Esophagus muscularis mucosa (tissue), 4 donors: ENCODE results near the gene RPL14. TPM values are rescaled to one million over a fixed set of nuclear protein-coding genes. Genes with fewer than 3 reads are reported as not detected.
A peak's percentile ranks its signal among the peaks of the same experiment; 100 is the strongest.

Source experiments
- DNase-seq: peaks from one replicate; pipeline ENCODE4 v3.0.0-alpha.2; 2017; ENCODE audit errors: extremely low spot score
- H3K27ac ChIP-seq, 4 donors: fragments of 200-600 bp; sonication (generic); replicated peaks in 1 of 4; 1 replicate in 3 of 4; 2 replicates in 1 of 4; pipeline ENCODE4 v1.5.1; 2016 to 2019; ENCODE audit warnings: mild to moderate bottlenecking in 1 of 4
- H3K27me3 ChIP-seq, 4 donors: fragments of 200-600 bp; sonication (generic); one replicate each; pipeline versions ENCODE4 v1.5.1 to v1.6.0; 2016 to 2019
- H3K36me3 ChIP-seq, 4 donors: fragments of 200-600 bp; sonication (generic); one replicate each; pipeline ENCODE4 v1.5.1; 2016 to 2019
- H3K4me1 ChIP-seq, 4 donors: fragments of 200-600 bp; sonication (generic); one replicate each; pipeline ENCODE4 v1.5.1; 2016 to 2019
- H3K4me3 ChIP-seq, 4 donors: fragments of 200-600 bp; sonication (generic); 1 replicate in 2 of 4; 2 replicates in 2 of 4; pipeline ENCODE4 v1.5.1; 2016 to 2019; ENCODE audit warnings: mild to moderate bottlenecking in 4 of 4, moderate library complexity in 1 of 4
- H3K9me3 ChIP-seq, 4 donors: fragments of 200-600 bp; sonication (generic); 1 replicate in 3 of 4; 2 replicates in 1 of 4; pipeline ENCODE4 v1.5.1; 2016 to 2019
- CTCF ChIP-seq, 3 experiments: fragments of 200-600 bp in 2 of 3; fragments of 450-650 bp in 1 of 3; sonication (generic) in 2 of 3; IDR thresholded peaks; one replicate each; pipeline ENCODE4 v1.5.1; 2017 to 2019; ENCODE audit warnings: antibody characterized with exemption in 3 of 3, mild to moderate bottlenecking in 2 of 3, moderate library complexity in 1 of 3
- EP300 ChIP-seq: sonication (generic); formaldehyde crosslinking; IDR thresholded peaks from one replicate; pipeline ENCODE4 v1.6.1; 2017; ENCODE audit warnings: antibody characterized with exemption
- POLR2A ChIP-seq: fragments of 450-650 bp; IDR thresholded peaks from one replicate; pipeline ENCODE4 v1.6.1; 2017; ENCODE audit warnings: antibody characterized with exemption, moderate library complexity, mild to moderate bottlenecking, low read depth
- POLR2AphosphoS5 ChIP-seq, 2 donors: sonication (generic); formaldehyde crosslinking; IDR thresholded peaks; one replicate each; pipeline ENCODE4 v1.6.1; 2017; ENCODE audit warnings: antibody characterized with exemption in 2 of 2
- WGBS: methylation state at CpG from one replicate; pipeline ENCODE4 v1.1.5; 2018; 5-methylcytosine and 5-hydroxymethylcytosine counted together
- intact Hi-C: fragments of 100-400 bp; cut with DNase I; formaldehyde crosslinking; loops from one replicate; pipeline ENCODE4 v1.15.1; 2023
- total RNA-seq, 4 donors: library from RNA; depleted of rRNA; stranded (reverse); fragments of >200 nt; gene quantifications; one replicate each; pipeline versions ENCODE4 v1.1.0 to v1.2.1, GENCODE V29; 2016

Gene RPL14
- total RNA-seq, 4 donors from 2014 or later = 322 to 414 (median 372) TPM

DNA sequence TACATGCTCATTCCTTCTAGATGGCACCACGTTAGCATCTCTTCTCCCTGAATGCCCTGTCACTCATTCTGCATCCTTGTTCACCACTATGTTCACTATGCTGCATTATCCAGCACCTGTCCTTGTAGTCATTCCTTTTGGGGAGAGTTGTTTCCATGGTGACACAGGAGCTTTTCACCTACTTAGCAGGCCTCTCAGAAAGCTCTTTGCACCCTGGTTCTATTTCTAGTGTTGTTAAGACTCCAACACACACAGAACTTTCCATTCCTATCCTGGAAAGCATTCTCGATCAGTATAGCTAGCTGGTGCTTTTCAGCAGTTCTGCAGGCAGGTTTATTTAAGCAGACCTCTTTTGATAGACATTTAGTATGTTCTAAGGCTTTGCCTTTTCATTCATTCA lies 6.7 kb upstream of the RPL14 start:
- Histone ChIP-seq H3K4me1 (peaks cover 13 to 19% (median 17%) of the 10 kb centered on the region in 4 donors), H3K36me3 (peaks cover 7 to 23% (median 11%) of the 10 kb centered on the region in 4 donors), H3K9me3 (no peaks in the 10 kb centered on the region), H3K27me3 (no peaks in the 10 kb centered on the region), H3K4me3 (no peak overlapping the region), H3K27ac (no peak overlapping the region)
- 76% methylated on average over 2 of the region's 2 CpGs for WGBS
- intact Hi-C loops = loop anchor here (5.0 kb wide), 1 partner anchor 143 kb away; the partner anchor contains the start of gene EIF1B
- TF ChIP-seq POLR2AphosphoS5 (IDR thresholded peaks at IDR 0.05) (no peak), POLR2A (no peak), EP300 (no peak), CTCF (IDR thresholded peaks at IDR 0.05) (no peak)
- no peak for DNase-seq

DNA sequence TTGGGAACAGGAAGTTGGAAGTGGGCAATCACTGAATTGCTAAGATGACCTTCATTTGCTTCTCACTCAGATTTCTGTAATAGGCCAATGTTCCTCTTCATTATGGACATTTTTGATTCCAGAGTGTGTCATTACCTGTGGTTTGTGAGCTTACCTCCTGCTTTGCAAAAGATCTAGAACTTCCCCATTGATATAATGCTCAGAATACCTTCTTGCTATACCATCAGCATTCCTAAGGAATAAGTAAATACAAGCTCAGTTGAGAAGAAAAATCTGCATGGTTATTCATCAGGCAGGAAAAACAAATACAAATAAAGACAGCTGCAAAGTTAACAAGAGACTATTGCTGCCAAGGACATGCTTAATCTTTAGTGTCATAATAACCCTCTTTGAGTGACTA lies 5.6 kb upstream of the RPL14 start:
- intact Hi-C loops = loop anchor here (5.0 kb wide), 1 partner anchor 144 kb away; the partner anchor contains the start of gene EIF1B
- no peak for DNase-seq
- Histone ChIP-seq H3K27me3 (no peaks in the 10 kb centered on the region), H3K9me3 (no peaks in the 10 kb centered on the region), H3K4me3 (no peak overlapping the region), H3K4me1 (peaks cover 18 to 26% (median 22%) of the 10 kb centered on the region in 4 donors), H3K36me3 (peaks cover 0 to 15% (median 2%) of the 10 kb centered on the region in 4 donors), H3K27ac (peak overlapping the region in 1 of 4 donors; percentile 90)
- TF ChIP-seq POLR2AphosphoS5 (IDR thresholded peaks at IDR 0.05) = no peak
- TF ChIP-seq POLR2A = no peak
- TF ChIP-seq CTCF (IDR thresholded peaks at IDR 0.05) = no peak
- TF ChIP-seq EP300 = no peak

- TF ChIP-seq CTCF (IDR thresholded peaks at IDR 0.05) (no peak), POLR2AphosphoS5 (IDR thresholded peaks at IDR 0.05) (no peak), EP300 (no peak), POLR2A (no peak)
- H3K4me1 ChIP-seq = peaks cover 20 to 27% (median 23%) of the 10 kb centered on the region in 4 donors
- peak overlapping the region; percentile 88 to 95 (median 90) for H3K27ac ChIP-seq
- WGBS = 82% methylated on average over 1 of the region's 1 CpG
- no peaks in the 10 kb centered on the region for H3K27me3 ChIP-seq
- no peak for DNase-seq
- H3K4me3 ChIP-seq = peak overlapping the region; percentile 63 to 80 (median 72)
- H3K36me3 ChIP-seq = peaks cover 0 to 14% (median 0%) of the 10 kb centered on the region in 4 donors
- H3K9me3 ChIP-seq = no peaks in the 10 kb centered on the region
- intact Hi-C loops = loop anchor here (5.0 kb wide), 1 partner anchor 145 kb away; the partner anchor contains the start of gene EIF1B
Measured at GRCh38 chr3:40452057-40452456, 5.1 kb upstream of the RPL14 start.

DNA sequence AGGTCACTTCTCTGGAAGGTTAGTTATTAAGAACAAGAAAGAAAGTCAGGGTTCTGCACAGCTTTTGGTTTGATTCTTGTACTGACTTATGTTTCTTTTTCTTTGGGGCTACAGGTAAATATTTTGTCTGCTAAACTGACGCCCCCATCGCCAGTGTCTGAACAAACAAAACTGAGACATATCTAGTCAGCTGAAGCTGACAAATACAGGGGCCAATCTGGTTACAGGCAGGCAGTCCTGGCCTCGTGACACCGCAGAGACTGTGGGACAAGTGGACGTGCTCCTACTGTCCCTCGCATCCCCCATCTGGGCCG lies 4.6 kb upstream of the RPL14 start:
- TF ChIP-seq EP300 (no peak), POLR2A (no peak), CTCF (IDR thresholded peaks at IDR 0.05) (no peak), POLR2AphosphoS5 (IDR thresholded peaks at IDR 0.05) (no peak)
- Histone ChIP-seq H3K9me3 (no peaks in the 10 kb centered on the region), H3K36me3 (peaks cover 0 to 14% (median 0%) of the 10 kb centered on the region in 4 donors), H3K4me3 (peak overlapping the region; percentile 63 to 80 (median 72)), H3K27me3 (no peaks in the 10 kb centered on the region), H3K27ac (peak overlapping the region; percentile 88 to 95 (median 90)), H3K4me1 (peaks cover 20 to 27% (median 23%) of the 10 kb centered on the region in 4 donors)
- intact Hi-C loops = loop anchor here (5.0 kb wide), 1 partner anchor 145 kb away; the partner anchor contains the start of gene EIF1B
- 0% methylated on average over 7 of the region's 7 CpGs for WGBS
- no peak for DNase-seq
